Testis (tissue), 2 donors: ENCODE results near the gene DQX1.

ENCODE experiments used
- CTCF ChIP-seq, 3 experiments: fragments of 450-650 bp in 2 of 3; fragments of 200-600 bp in 1 of 3; sonication (generic) in 1 of 3; IDR thresholded peaks; one replicate each; pipeline ENCODE4 v1.5.1; 2016 to 2019; ENCODE audit warnings: antibody characterized with exemption in 3 of 3, mild to moderate bottlenecking in 2 of 3, moderate library complexity in 1 of 3
- POLR2A ChIP-seq: fragments of 450-650 bp; IDR thresholded peaks from one replicate; pipeline ENCODE4 v1.6.1; 2017; ENCODE audit warnings: antibody characterized with exemption, mild to moderate bottlenecking, moderate library complexity

GRCh38 chr2:74556831-74557370 lies 30.9 kb upstream of the DQX1 start:
- TF ChIP-seq CTCF (IDR thresholded peaks at IDR 0.05) (no peak), POLR2A (no peak)
